Liver (tissue), 9 donors: ENCODE measurements around the gene HES6. TPM values are rescaled to one million over a fixed set of nuclear protein-coding genes. Genes with fewer than 3 reads are reported as not detected.

ENCODE experiments used
- DNase-seq: peaks from one replicate; pipeline ENCODE4 v3.0.0-alpha.2; 2017; ENCODE audit warnings: low spot score
- H3K27ac ChIP-seq, 2 donors: one replicate each; pipeline ENCODE4 v1.7.0; 2013; ENCODE audit warnings: inconsistent platforms in 2 of 2, low read length in 2 of 2, control low read depth in 1 of 2, low read depth in 1 of 2, mild to moderate bottlenecking in 1 of 2
- H3K27me3 ChIP-seq, 4 donors: one replicate each; pipeline versions ENCODE4 v1.6.1 to v1.7.0; 2013; ENCODE audit warnings: low read length in 3 of 4, inconsistent platforms in 1 of 4, mild to moderate bottlenecking in 1 of 4, moderate library complexity in 1 of 4; ENCODE audit not compliant: control insufficient read depth in 4 of 4, insufficient read depth in 4 of 4
- H3K36me3 ChIP-seq, 4 donors: one replicate each; pipeline versions ENCODE4 v1.6.1 to v1.7.0; 2013; ENCODE audit warnings: low read length in 3 of 4, mild to moderate bottlenecking in 3 of 4, low read depth in 1 of 4, moderate library complexity in 1 of 4; ENCODE audit not compliant: control insufficient read depth in 4 of 4, insufficient read depth in 3 of 4
- H3K4me1 ChIP-seq, 4 donors: one replicate each; pipeline versions ENCODE4 v1.6.1 to v1.7.0; 2013; ENCODE audit warnings: low read length in 3 of 4, mild to moderate bottlenecking in 3 of 4, moderate library complexity in 1 of 4; ENCODE audit not compliant: control insufficient read depth in 4 of 4, insufficient read depth in 4 of 4
- H3K4me3 ChIP-seq, 3 donors: one replicate each; pipeline versions ENCODE4 v1.6.1 to v1.7.0; 2013; ENCODE audit warnings: low read length in 3 of 3, control low read depth in 1 of 3, low read depth in 1 of 3, mild to moderate bottlenecking in 1 of 3
- H3K9ac ChIP-seq, 2 donors: one replicate each; pipeline ENCODE4 v1.7.0; 2013; ENCODE audit warnings: low read length in 2 of 2, mild to moderate bottlenecking in 2 of 2, moderate library complexity in 2 of 2, control low read depth in 1 of 2, low read depth in 1 of 2
- H3K9me3 ChIP-seq, 4 donors: one replicate each; pipeline versions ENCODE4 v1.6.1 to v1.7.0; 2013; ENCODE audit warnings: low read length in 3 of 4; ENCODE audit not compliant: control insufficient read depth in 4 of 4
- ATF3 ChIP-seq: IDR thresholded peaks from 2 replicates; pipeline ENCODE4 v1.6.1; 2016; ENCODE audit warnings: antibody characterized with exemption
- CTCF ChIP-seq: fragments of 150-350 bp; IDR thresholded peaks from 2 replicates; pipeline ENCODE4 v1.5.1; 2017; ENCODE audit warnings: improper control_type of control experiment, low read depth, low read length; ENCODE audit not compliant: missing input control
- FOXA1 ChIP-seq: IDR thresholded peaks from 2 replicates; pipeline ENCODE4 v1.6.1; 2016; ENCODE audit warnings: antibody characterized with exemption
- FOXA2 ChIP-seq: IDR thresholded peaks from 2 replicates; pipeline ENCODE4 v1.6.1; 2016; ENCODE audit warnings: antibody characterized with exemption
- GABPA ChIP-seq, 2 donors: IDR thresholded peaks in 1 of 2; conservative IDR thresholded peaks in 1 of 2; 2 replicates each; pipeline ENCODE4 v1.6.1; 2016; ENCODE audit warnings: antibody characterized with exemption in 2 of 2, mild to moderate bottlenecking in 1 of 2, moderate library complexity in 1 of 2
- HNF4A ChIP-seq, 2 donors: conservative IDR thresholded peaks; 2 replicates each; pipeline ENCODE4 v1.6.1; 2016; ENCODE audit warnings: antibody characterized with exemption in 2 of 2, mild to moderate bottlenecking in 2 of 2
- JUND ChIP-seq, 2 donors: IDR thresholded peaks; 2 replicates each; pipeline ENCODE4 v1.6.1; 2016; ENCODE audit warnings: antibody characterized with exemption in 2 of 2
- MAX ChIP-seq: IDR thresholded peaks from 2 replicates; pipeline ENCODE4 v1.6.1; 2016; ENCODE audit warnings: antibody characterized with exemption
- NR2F2 ChIP-seq: IDR thresholded peaks from 2 replicates; pipeline ENCODE4 v1.6.1; 2016; ENCODE audit warnings: antibody characterized with exemption
- RAD21 ChIP-seq, 2 donors: IDR thresholded peaks; 2 replicates each; pipeline ENCODE4 v1.6.1; 2016; ENCODE audit warnings: antibody characterized with exemption in 2 of 2, mild to moderate bottlenecking in 2 of 2
- REST ChIP-seq: IDR thresholded peaks from 2 replicates; pipeline ENCODE4 v1.6.1; 2016; ENCODE audit warnings: antibody characterized with exemption, mild to moderate bottlenecking
- RXRA ChIP-seq, 2 donors: IDR thresholded peaks; 2 replicates each; pipeline ENCODE4 v1.6.1; 2017 to 2018; ENCODE audit warnings: antibody characterized with exemption in 2 of 2, mild to moderate bottlenecking in 1 of 2
- SP1 ChIP-seq: IDR thresholded peaks from 2 replicates; pipeline ENCODE4 v1.6.1; 2018; ENCODE audit warnings: antibody characterized with exemption, mild to moderate bottlenecking
- TAF1 ChIP-seq: conservative IDR thresholded peaks from 2 replicates; pipeline ENCODE4 v1.6.1; 2016; ENCODE audit warnings: antibody characterized with exemption, mild to moderate bottlenecking
- YY1 ChIP-seq: IDR thresholded peaks from 2 replicates; pipeline ENCODE4 v1.6.1; 2016; ENCODE audit warnings: antibody characterized with exemption, mild to moderate bottlenecking
- ZBTB33 ChIP-seq: IDR thresholded peaks from 2 replicates; pipeline ENCODE4 v1.6.1; 2016; ENCODE audit warnings: antibody characterized with exemption
- WGBS: extraction: QIAGEN DNeasy Blood & Tissue Kit; methylation state at CpG from one replicate; pipeline ENCODE4 v1.1.7; 2013; 5-methylcytosine and 5-hydroxymethylcytosine counted together
- polyA plus RNA-seq, 2 donors: library from polyadenylated mRNA; stranded (reverse) in 1 of 2; unstranded in 1 of 2; fragments of 200-250 nt in 1 of 2; fragments of >200 nt in 1 of 2; fragmentation: Nextera tagmentation in 1 of 2; extraction: Ambion mirVana in 1 of 2; gene quantifications; one replicate each; pipeline versions ENCODE4 v1.2.1 to v1.2.3, GENCODE V29; 2013 to 2015
- total RNA-seq, 2 donors: library from RNA; depleted of rRNA; stranded (reverse); fragments of >200 nt; gene quantifications; one replicate each; pipeline ENCODE4 v1.2.3, GENCODE V29; 2014
- donor health status: healthy.
- donor health status: healthy.
- donor health status: healthy.
- donor health status: healthy.
- donor health status: healthy.

The HES6 gene
- total and polyA plus RNA-seq, 4 donors, result 1.7 to 13.2 (median 2.6) TPM

GRCh38 chr2:238231251-238231793 is 8.5 kb downstream of the HES6 start:
- Histone ChIP-seq H3K4me3 (peak overlapping the region; percentile 39 to 51 (median 47)), H3K27me3 (no peaks in the 10 kb centered on the region), H3K9me3 (no peaks in the 10 kb centered on the region), H3K27ac (no peak overlapping the region), H3K9ac (peak overlapping the region in 1 of 2 donors; percentile 24), H3K4me1 (peaks cover 0 to 11% (median 4%) of the 10 kb centered on the region in 4 donors), H3K36me3 (no peaks in the 10 kb centered on the region)
- peak; percentile 84 for DNase-seq
- TF ChIP-seq RXRA (IDR thresholded peaks at IDR 0.05) (peak in 1 of 2 donors; percentile 13), HNF4A (conservative IDR thresholded peaks at IDR 0.05) (no peak), GABPA (IDR thresholded peaks at IDR 0.05 in 1 of 2, conservative IDR thresholded peaks at IDR 0.05 in 1 of 2) (no peak), RAD21 (IDR thresholded peaks at IDR 0.05) (peak in 1 of 2 donors; percentile 35), SP1 (peak; percentile 34)
- WGBS, result 18% methylated on average over 46 of the region's 46 CpGs

- no peak for DNase-seq
- Histone ChIP-seq H3K9ac (peak overlapping the region in 1 of 2 donors; percentile 24), H3K27ac (no peak overlapping the region), H3K9me3 (no peaks in the 10 kb centered on the region), H3K4me1 (peaks cover 0 to 11% (median 4%) of the 10 kb centered on the region in 4 donors), H3K36me3 (no peaks in the 10 kb centered on the region), H3K4me3 (peak overlapping the region in 1 of 3 donors; percentile 47), H3K27me3 (no peaks in the 10 kb centered on the region)
- WGBS, result 86% methylated on average over 5 of the region's 5 CpGs
- no peak for TF ChIP-seq RAD21 (IDR thresholded peaks at IDR 0.05)
- no peak for TF ChIP-seq TAF1
- no peak for TF ChIP-seq ZBTB33
- TF ChIP-seq RXRA (IDR thresholded peaks at IDR 0.05), result no peak
- no peak for TF ChIP-seq YY1
- TF ChIP-seq CTCF, result no peak
- TF ChIP-seq JUND (IDR thresholded peaks at IDR 0.05), result no peak
Measured at GRCh38 chr2:238230699-238231098, 9.1 kb downstream of the HES6 start.

GRCh38 chr2:238228700-238229099 is 11.1 kb downstream of the HES6 start:
- TF ChIP-seq NR2F2 (no peak), FOXA1 (no peak), ATF3 (no peak), FOXA2 (no peak), HNF4A (conservative IDR thresholded peaks at IDR 0.05) (no peak), MAX (no peak), TAF1 (no peak), CTCF (no peak), YY1 (no peak), JUND (IDR thresholded peaks at IDR 0.05) (no peak), REST (no peak)
- Histone ChIP-seq H3K4me1 (peaks cover 0 to 8% (median 4%) of the 10 kb centered on the region in 4 donors), H3K9me3 (no peaks in the 10 kb centered on the region), H3K27me3 (no peaks in the 10 kb centered on the region), H3K4me3 (no peak overlapping the region), H3K36me3 (no peaks in the 10 kb centered on the region), H3K9ac (no peak overlapping the region), H3K27ac (no peak overlapping the region)
- DNase-seq, result no peak
- WGBS, result 70% methylated on average over 4 of the region's 4 CpGs
